Effector CD4-positive, alpha-beta T cell (primary cell): ENCODE measurements around the gene SLC22A5.

ENCODE experiments used
- DNase-seq: peaks from one replicate; pipeline ENCODE4 v3.0.0-alpha.2; 2020
- total RNA-seq: gene quantifications from one replicate; lab custom pipeline; 2026; lab: John Stamatoyannopoulos, UW

The SLC22A5 gene
- 12.6 reads per million, percentile 37 among the genes with 10 or more reads in this experiment for total RNA-seq

DNA sequence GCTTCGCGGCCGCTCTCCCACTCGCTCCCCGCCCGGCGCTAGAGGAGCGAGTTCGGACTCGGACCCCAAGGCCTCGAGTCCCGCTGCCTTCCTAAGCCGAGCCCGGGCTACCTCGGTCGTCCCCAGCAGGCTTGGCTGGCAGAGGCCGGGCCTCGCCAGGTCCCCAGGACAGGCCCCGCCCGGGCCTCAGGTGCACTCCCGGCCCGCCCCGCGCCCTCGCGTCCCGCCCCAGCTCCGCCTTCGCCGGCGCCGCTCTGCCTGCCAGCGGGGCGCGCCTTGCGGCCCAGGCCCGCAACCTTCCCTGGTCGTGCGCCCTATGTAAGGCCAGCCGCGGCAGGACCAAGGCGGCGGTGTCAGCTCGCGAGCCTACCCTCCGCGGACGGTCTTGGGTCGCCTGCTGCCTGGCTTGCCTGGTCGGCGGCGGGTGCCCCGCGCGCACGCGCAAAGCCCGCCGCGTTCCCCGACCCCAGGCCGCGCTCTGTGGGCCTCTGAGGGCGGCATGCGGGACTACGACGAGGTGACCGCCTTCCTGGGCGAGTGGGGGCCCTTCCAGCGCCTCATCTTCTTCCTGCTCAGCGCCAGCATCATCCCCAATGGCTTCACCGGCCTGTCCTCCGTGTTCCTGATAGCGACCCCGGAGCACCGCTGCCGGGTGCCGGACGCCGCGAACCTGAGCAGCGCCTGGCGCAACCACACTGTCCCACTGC is at the start of gene SLC22A5:
Gene SLC22A5, plus strand, starts transcription at position 237 of the 707 bp plus-strand sequence. Its CDS starts 263 bp downstream, at position 500.
- peak; percentile 52 for DNase-seq

DNA sequence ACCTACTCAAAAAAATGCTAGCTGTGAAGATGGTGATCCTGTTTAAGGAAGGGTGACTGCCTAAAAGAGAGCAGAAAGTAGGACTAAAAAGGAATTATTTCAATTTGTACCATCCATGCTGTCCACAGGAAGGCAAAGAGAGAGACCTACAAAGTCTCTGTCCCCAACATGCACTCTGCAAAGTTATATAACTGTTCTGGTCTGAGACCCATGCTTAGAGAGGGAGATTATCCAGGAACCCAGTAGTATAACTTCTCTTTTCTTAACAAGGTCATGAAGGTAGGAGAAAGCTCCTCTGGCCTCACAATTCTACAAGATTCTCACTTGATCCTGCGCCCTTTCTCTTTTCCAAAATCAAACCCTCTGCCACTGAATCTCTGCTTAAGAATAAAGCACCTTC is 49.5 kb upstream of the SLC22A5 start:
- DNase-seq: no peak

DNA sequence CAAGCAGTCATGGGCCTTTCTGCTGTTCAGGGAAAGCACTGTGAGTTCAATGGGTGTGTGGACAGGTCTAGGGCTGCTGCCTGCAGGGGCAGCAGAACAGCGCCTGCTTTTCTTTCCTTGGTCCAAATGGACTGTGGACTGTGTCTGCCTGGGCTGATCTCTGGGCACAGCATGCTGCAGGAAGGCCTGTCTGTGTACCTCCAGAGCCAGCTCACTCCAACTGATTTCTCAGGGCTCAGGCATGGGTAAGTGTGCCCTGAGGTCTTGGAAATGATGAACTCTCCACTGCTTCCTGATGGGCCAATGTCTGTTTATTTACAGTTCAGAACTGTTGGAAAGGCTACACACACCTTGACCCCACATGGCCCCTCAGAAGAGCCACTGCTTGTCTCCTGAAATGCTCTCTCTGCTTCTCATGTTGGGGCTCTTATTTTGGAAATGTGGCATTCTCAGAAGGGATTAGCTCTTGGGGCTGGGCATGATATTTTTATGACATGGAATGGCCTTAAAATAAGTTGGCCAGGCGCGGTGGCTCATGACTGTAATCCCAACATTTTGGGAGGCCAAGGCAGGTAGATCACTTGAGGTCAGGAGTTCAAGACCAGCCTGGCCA is 48.3 kb upstream of the SLC22A5 start:
- no peak for DNase-seq

DNA sequence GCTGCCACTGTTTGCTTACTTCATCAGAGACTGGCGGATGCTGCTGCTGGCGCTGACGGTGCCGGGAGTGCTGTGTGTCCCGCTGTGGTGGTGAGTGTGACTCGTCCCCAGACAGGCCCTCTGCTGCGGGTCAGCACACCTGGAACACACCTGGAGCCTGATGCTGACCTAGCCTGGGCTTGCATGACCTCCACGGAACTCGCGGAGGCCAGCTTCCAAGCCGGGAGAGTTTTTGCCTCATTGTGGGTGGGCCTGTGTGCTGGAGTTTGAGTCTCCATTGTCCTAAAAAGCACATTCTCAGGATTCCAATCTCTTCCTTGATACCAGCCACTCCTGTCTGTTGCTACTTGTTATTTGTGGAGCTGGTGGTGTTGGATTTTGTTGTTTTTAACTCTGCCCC is 47.2 kb upstream of the SLC22A5 start:
- DNase-seq: no peak

DNA sequence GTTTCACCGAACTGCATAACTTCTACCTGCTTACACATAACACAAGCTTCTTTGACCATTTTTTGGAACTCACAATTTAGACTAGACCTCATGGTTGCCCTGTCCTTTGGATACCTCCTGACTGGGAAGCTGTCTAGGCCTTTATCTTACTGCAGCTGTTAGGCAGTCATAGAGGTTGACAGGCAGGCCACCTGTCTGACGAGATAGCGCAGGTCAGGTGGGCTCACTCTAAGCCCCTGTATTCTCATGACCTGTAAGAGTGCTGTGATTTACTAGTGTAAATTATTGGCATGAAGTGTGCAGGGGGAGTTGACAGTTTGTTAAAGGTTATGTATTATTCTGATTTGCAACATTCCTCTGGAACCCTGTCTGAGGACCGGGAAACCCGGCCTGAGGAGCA is 46.3 kb upstream of the SLC22A5 start:
- no peak for DNase-seq

DNA sequence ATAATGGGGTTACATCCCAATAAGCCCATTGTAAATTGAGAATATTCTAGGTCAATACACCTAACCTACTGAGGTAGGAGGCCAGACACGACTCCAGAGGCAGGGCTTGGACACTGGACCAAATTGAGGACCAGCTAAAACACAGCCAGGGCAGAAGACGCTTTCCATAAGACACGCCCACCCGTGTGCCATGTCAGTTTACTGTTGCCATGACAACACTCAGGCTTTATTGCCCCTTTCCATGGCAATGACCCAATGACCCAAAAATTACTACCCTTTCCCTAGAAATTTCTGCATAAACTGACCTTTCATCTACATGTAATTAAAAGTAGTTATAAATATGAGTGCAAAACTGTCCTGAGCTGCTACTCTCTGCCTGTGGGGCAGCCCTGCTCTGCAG is 43.8 kb upstream of the SLC22A5 start:
- no peak for DNase-seq

DNA sequence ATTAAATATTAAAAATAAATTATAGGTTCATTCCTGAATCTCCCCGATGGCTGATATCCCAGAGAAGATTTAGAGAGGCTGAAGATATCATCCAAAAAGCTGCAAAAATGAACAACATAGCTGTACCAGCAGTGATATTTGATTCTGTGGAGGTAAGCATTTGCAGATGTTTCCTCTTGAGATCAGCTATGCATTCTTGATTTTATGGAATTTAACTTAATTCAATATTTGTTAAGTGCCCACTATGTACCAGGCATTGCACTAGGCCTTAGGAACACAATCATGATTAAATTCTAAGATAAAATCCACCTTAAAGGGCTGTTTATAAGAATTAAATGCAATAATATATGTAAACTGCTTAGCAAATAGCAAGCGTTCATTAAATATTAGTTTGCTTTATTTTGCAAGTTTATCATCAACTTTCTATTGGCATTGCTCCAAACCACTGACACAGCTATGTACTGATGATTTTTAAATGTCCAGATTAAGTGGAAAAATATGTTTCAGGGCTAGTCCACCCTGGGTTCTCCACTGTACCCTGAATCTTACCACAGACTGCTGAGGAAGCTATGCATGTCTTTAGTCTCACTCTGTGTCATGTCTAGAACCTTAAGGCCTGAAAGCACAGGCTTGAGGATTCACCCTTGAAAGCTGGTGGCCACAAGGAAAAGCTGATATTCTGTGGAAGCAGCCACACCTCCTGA is 42.1 kb upstream of the SLC22A5 start:
- DNase-seq: no peak

DNA sequence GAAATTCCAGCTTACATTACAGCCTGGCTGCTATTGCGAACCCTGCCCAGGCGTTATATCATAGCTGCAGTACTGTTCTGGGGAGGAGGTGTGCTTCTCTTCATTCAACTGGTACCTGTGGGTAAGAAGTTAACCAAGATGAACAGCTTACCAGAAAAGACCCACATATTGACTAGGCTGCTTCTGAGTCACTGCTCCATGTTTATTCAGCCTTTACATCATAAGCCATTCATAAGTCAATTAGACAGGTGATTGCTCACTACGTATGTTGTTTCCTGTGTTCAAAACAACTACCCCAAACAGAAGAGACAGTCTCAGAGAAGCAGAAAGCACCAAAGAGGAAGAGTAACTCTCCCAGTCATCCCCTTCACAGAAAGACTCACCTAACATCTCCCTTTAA is 34.7 kb upstream of the SLC22A5 start:
- no peak for DNase-seq

DNA sequence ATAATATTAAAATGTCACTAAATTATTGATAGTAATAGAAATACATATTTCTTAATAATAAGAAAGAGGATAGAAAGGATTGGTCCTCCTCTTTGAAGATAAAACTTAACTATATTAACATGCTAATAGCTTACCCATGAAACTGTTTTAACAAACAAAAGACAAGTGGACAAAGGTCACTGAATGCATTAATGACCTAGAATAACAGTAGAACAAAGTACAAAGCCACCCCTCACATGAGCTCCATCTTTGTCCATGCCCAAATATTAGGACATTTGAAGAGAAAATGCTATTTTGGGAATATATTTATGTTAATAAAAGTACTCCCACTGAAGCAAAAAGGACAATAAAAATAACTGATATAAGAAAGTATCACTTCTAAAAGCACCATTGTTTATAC is 34.1 kb upstream of the SLC22A5 start:
- no peak for DNase-seq

DNA sequence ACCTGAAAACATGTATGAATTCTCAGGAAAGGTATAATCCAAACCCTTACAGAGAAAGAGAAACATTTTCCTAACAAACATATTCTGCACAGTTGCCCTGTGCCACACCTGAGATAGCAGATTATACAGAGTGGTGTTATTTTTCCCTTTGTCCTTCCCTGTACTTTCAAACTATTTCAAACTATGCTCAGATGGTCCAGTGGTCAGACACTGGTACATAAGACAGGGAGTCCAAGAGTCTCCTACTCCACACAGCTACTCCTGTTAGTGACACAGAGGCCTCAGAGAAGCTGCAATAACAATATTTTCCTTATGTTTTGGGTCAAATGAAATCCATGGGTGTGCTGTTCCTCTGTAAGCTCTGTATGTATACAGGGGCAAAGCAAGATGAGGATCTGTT is 30.0 kb upstream of the SLC22A5 start:
- no peak for DNase-seq

DNA sequence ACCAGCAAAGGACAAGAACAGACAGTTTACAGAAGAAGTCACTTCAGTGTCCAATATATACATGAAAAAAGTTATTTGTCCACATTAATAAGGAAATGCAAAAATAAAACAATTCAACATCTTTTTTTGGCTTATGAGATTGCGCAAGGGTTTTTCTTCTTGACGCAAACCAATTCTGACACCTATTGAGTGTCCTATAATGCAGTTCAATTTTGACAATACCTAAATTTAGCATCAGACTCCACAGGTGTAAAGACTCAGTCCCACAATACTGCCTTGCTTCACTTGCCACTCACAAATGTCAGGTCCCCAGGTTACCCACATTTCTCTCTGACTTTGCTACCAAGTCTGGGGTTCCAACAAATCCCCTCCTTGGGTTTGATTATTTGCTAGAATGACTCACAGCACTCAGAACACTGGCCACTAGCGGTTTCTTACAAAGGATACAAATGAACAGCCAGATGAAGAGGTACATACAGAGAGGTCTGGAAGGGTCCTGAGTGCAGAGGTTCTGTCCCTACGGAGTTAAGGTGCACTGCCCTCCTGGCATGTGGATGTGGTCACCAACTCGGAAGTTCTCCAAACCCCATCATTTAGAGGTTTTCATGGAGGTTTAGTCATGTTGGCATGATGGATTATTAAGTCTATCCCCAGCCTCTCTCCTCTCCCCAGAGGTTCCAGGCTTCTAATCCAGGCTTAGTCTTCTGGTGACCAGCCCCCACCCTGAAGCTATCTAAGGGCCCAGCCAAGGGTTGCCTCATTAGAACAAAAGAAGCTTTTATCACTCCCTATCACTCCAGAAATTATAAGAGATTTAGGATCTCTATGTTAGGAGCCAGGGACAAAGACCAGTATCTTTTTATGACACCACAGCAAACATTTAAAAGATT is 27.0 kb upstream of the SLC22A5 start:
- no peak for DNase-seq

DNA sequence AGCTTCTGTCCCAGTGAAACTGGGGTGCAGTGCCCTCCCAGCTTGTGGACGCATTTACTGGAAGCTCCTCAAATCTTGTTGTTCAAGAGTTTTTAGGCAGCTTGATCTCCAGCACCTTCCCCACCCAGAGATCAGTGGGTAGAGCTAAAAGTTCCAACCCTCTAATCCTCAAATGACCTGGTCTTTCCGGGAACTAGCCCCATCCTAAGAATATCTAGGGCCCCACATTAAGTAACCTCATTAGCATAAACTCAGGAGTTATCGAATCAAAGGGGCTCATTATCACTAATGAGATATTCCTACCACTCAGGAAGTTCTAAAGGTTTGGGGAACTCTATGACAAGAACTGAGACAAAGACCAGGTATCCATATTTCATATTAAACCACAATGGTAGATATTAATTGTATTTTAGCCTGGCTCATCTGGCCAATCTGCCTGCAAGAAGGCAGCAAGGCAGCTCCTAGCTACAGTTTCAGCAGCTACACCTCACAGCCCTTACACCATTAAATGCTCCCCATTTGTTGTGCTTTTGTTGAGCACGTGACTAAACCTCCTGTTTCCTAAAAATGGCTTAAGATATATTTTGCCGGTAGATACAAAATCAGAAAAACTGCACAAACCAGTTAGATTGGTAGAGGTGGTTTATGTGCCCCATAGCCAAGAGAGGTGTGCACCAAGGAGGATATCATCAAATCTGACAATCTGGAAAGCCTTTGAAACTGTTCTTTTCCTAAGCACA is 24.6 kb upstream of the SLC22A5 start:
- DNase-seq: no peak

DNA sequence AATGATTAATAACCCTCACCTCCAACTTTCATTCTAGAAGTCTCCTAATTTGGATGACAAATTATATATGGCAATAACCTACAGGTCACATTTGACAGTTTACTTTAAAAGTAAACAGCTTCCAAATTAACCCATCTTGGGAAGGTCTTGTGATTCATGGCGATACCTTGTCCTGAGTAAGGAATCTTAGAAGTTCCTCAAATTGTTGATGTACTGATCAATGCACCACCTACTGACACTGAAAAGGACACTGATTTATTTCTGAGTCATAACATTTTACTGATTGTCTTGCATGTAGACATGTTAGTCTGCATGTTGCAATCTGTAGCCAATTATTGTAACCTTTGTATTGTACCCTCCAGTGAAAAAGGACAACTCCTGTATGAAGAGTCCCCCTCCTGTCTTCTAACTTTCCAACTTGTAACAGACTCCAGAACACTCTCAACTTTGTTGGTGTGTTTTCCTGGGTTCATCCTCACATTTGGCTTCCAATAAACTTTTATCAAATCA is 16.0 kb upstream of the SLC22A5 start:
- DNase-seq: no peak

DNA sequence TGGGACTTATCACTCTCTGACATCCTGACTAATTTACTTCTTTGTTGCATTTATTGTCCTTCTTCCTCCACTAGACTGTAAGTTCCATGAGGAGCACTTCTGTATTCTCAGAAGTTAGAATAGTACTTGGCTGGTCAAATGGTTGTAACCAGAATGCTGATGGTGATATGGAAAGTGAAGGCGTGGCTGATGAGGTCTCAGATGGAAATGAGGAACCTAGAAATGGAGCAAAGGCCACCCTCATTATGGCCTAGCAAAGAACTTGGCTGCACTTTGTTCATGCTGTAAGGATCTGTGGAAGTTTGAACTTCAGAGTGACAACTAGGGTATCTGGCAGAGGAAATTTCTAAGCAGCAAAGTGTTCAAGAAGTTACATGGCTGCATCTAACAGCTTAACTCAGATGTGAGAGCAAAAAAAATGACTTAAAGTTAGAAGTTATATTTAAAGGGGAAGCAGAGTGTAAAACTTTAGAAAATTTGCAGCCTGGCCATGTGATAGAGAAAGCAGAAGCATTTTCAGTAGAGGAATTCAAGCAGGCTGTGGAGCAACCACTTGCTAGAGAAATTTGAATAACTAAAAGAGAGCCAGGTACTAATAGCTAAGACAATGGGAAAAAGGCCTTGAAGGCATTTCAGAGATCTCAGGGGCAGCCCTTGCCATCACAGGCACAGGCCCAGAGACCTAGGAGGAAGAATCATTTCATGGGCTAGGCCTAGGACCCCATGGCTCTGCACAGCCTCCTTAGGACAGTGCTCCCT is 14.9 kb upstream of the SLC22A5 start:
- no peak for DNase-seq

DNA sequence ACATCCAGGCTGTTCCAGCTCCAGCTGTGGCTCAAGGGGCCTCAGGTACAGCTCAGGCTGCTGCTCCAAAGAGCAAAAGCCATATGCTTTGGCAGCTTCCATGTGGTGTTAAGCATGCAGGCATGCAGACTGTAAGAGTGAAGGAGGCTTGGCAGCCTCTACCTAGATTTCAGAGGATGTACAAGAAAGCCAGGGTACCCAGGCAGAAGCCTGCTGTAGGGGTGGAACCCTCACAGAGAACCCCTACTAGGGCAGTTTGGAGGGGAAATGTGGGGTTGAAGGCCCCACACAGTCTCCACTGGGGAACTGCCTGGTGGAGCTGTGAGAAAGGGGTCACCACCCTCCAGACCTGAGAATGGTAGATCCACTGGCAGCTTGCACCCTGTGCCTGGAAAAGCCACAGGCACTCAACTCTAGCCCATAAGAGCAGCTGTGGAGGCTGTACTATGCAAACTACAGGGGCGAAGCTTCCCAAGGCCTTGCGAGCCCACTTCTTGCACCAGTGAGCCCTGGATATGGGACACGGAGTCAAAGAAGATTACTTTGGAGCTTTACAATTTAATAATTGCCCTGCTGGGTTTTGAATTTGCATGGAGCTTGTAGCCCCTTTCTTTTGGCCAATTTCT is 14.3 kb upstream of the SLC22A5 start:
- DNase-seq: no peak

DNA sequence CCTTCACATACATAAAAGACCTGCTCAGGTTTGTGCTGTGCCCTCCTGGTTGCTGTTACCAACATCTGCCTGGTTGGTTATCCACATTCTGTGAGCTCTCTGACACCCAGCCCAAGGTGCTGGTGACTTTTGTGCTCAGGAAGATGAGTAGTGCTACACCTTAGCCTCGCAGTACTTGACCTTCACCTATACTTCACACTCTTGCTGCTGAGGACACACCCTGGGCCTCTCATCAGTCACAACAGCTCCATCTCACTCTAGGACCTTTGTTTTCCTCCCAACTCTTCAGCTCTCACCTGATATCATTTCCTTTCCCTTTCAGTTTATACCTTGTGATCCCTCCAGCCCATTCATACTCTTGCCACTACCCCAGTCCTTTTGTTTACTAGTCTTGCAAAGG is 10.7 kb upstream of the SLC22A5 start:
- no peak for DNase-seq

DNA sequence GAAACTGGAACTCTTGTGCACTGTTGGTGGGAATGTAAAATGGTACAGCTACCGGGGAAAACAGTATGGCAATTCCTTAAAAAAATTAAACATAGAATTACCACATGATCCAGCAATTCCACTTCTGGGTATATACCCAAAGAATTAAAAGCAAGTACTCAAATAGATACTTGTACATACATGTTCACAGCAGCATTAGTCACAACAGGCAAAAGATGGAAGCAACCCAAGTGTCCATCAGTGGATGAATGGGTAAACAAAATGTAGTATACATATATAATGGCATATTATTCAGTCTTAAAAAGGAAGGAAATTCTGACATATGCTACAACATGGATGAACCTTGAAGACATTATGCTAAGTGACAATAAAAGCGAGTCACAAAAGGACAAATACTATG is 7.4 kb upstream of the SLC22A5 start:
- DNase-seq: no peak

DNA sequence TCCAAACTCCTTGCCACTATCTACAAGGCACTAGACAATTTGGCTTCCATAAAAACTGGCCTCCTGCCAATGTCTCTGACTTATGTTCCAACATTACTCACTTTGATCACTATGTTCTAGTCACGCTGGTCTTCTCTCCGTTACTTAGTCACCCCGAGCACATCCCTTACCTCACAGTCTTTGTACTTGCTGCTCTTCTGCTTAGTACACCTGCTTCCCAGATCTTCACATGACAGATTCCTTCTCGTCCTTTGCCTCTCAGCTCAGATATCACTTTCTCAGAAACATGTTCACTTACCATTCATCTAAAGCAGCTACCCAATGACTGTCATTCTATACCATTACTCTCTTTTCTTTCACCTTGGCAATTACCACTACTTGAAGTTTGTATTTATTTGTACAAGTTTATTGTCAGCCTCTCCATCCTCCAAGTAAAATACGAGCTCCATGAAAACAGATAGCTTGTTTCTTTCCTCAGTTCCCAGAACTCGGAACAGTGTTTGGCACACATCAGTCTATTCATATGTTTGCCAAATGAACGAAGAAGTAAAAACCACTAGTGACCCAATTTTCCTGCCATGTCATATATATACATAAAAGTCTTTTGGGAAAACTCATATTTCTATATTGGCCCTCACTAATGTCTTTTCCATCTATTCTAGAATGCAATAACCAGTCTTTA is 5.9 kb upstream of the SLC22A5 start:
- no peak for DNase-seq

DNA sequence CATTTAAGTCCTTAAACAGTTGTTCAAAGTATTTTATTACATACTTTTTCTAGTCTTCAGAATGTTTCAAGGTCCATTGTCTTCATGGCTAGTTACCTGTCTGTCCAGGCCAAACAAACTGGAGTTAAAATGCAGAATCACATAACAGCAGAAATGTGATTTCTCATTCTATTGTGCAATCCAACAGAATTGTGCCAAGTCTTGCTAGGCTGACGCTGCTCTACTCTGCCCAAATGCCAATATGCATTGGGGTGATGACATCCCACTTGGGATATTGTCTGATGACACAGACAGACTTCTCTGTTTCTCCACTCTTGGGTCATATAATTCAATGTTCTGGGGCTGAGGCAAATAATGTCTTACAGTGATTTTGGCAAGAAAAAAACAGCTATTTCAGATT is 5.2 kb upstream of the SLC22A5 start:
- DNase-seq: no peak

DNA sequence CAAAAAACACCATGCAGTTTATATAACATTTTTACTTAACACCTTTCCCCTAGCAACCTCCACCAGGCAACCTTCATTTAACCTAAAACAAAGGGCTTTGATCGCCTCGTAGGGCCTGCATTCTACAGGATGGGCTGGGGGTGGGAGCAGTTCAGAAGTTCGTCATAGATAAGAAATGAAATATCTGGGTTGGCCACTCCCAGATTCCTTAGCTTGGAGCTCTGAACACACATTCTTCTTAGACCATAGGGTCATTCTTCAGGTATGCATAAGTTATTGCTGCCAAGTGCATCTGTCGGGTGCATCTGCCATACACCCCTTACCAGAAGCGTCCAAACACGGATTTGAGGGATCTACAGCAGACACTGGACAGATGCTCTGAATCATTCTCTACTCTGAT is 4.3 kb upstream of the SLC22A5 start:
- no peak for DNase-seq
